K562 (cell line): Measurements from ENCODE around the gene CNPY3. TPM values are rescaled to one million over a fixed set of nuclear protein-coding genes. Genes with fewer than 3 reads are reported as not detected.
A peak's percentile ranks its signal among the peaks of the same experiment; 100 is the strongest.

Experiments
- ATF7 ChIP-seq: fragments of 450-650 bp; IDR thresholded peaks from 2 replicates; pipeline ENCODE4 v1.7.1; 2014; ENCODE audit warnings: mild to moderate bottlenecking, moderate library complexity
- CHCHD3 ChIP-seq: fragments of 250-450 bp; sonication (Bioruptor Pico); IDR thresholded peaks from 2 replicates; pipeline ENCODE4 v2.1.2; 2022; ENCODE audit warnings: mild to moderate bottlenecking
- DPF2 ChIP-seq: fragments of 450-650 bp; IDR thresholded peaks from 2 replicates; pipeline ENCODE4 v1.6.1; 2016
- E2F8 ChIP-seq: fragments of 450-650 bp; IDR thresholded peaks from 2 replicates; pipeline ENCODE4 v1.7.1; 2018; ENCODE audit warnings: mild to moderate bottlenecking, low read depth; ENCODE audit not compliant: partially characterized antibody
- HDGF ChIP-seq: fragments of 450-650 bp; IDR thresholded peaks from 2 replicates; pipeline ENCODE4 v1.6.1; 2016
- MAFF ChIP-seq: IDR thresholded peaks from 2 replicates; pipeline ENCODE4 v1.6.1; 2012; ENCODE audit warnings: low read length, improper control_type of control experiment
- MAFK ChIP-seq: IDR thresholded peaks from 2 replicates; pipeline ENCODE4 v1.6.1; 2011; ENCODE audit warnings: low read length, improper control_type of control experiment
- MEIS2 ChIP-seq: fragments of 450-650 bp; IDR thresholded peaks from 2 replicates; pipeline ENCODE4 v1.6.1; 2014; ENCODE audit warnings: mild to moderate bottlenecking; ENCODE audit not compliant: partially characterized antibody
- TAL1 ChIP-seq: fragments of 450-650 bp; IDR thresholded peaks from 2 replicates; pipeline ENCODE4 v1.6.1; 2016; ENCODE audit warnings: mild to moderate bottlenecking
- ZBTB7A ChIP-seq: IDR thresholded peaks from 2 replicates; pipeline ENCODE4 v1.6.1; 2011; ENCODE audit warnings: low read depth, mild to moderate bottlenecking, low read length, moderate library complexity, borderline replicate concordance; ENCODE audit not compliant: control insufficient read depth
- ZBTB9 ChIP-seq: fragments of 450-650 bp; formaldehyde crosslinking; IDR thresholded peaks from 2 replicates; pipeline ENCODE4 v1.4.0; 2020; ENCODE audit warnings: mild to moderate bottlenecking, moderate library complexity
- ZFP36 ChIP-seq: fragments of 150-350 bp; IDR thresholded peaks from 2 replicates; pipeline ENCODE4 v1.6.1; 2018; ENCODE audit warnings: low read length, low read depth; ENCODE audit not compliant: partially characterized antibody
- ZNF184 ChIP-seq: sonication (generic); formaldehyde crosslinking; IDR thresholded peaks from 2 replicates; pipeline ENCODE4 v1.5.0; 2020; ENCODE audit warnings: missing genetic modification reagents
- ZNF518B ChIP-seq: fragments of 250-450 bp; sonication (Bioruptor Pico); IDR thresholded peaks from 2 replicates; pipeline ENCODE4 v1.5.0; 2021; ENCODE audit warnings: mild to moderate bottlenecking, moderate library complexity
- ZNF592 ChIP-seq: fragments of 450-650 bp; IDR thresholded peaks from 2 replicates; pipeline ENCODE4 v1.6.1; 2017; ENCODE audit warnings: antibody characterized with exemption, mild to moderate bottlenecking
- ZNF695 ChIP-seq: fragments of 450-650 bp; formaldehyde crosslinking; IDR thresholded peaks from 2 replicates; pipeline ENCODE4 v1.4.0; 2020; ENCODE audit warnings: mild to moderate bottlenecking, moderate library complexity
- ZNF76 ChIP-seq: fragments of 250-450 bp; sonication (Bioruptor Pico); IDR thresholded peaks from 2 replicates; pipeline ENCODE4 v1.4.0; 2020; ENCODE audit warnings: mild to moderate bottlenecking, moderate library complexity, borderline replicate concordance
- polyA plus RNA-seq, 8 experiments: library from polyadenylated mRNA; depleted of rRNA in 4 of 8; stranded (reverse) in 5 of 8; unstranded in 3 of 8; fragments of >200 nt; fragmentation: Nextera tagmentation in 2 of 8; fragmentation: Illumina TruSeq in 1 of 8; extraction: Ambion mirVana in 2 of 8; extraction: Trizol in 1 of 8; gene quantifications; 2 replicates each; pipeline versions ENCODE4 v1.2.1 to v1.2.3, GENCODE V29; 2011 to 2014; ENCODE audit warnings: inconsistent platforms in 1 of 8, missing spikeins in 1 of 8
- total RNA-seq, 7 experiments: library from RNA; depleted of rRNA in 6 of 7; stranded (reverse); fragments of >200 nt in 6 of 7; fragmentation: Illumina TruSeq in 2 of 7; extraction: Trizol in 2 of 7; gene quantifications; 2 replicates each; pipeline versions ENCODE4 v1.2.1 to v1.2.3, GENCODE V29; 2011 to 2021; ENCODE audit warnings: low replicate concordance in 1 of 7

The CNPY3 gene
- total and polyA plus RNA-seq, 9 of the 15 experiments (the other 6 are each of a cell fraction or from before 2014, with no cell fraction given), result 2.4 to 37.4 (median 21.2) TPM

GRCh38 chr6:42970871-42971612, 41.8 kb downstream of the CNPY3 start (continued):
- TF ChIP-seq E2F8 (peak; percentile 16), ZNF695 (no peak), DPF2 (peak; percentile 97), HDGF (0 out of 2 replicates have a peak, but pooled peaks have one; percentile 67), ZBTB9 (CRISPR knock-in tag) (no peak), CHCHD3 (CRISPR knock-in tag) (no peak), ZFP36 (no peak), ZNF76 (CRISPR knock-in tag) (0 out of 2 replicates have a peak, but pooled peaks have one; percentile 59), TAL1 (no peak), ZBTB7A (peak; percentile 81; the same call in 1 of the 2 replicates), MAFF (peak; percentile 86), MEIS2 (peak; percentile 92), ZNF592 (peak; percentile 70), ZNF184 (CRISPR knock-in tag) (no peak), ATF7 (peak; percentile 74; the same call in 1 of the 2 replicates), ZNF518B (CRISPR knock-in tag) (no peak), MAFK (peak; percentile 85)
